ENCODE data around the gene RIPPLY1. TPM values are rescaled to one million over a fixed set of nuclear protein-coding genes. Genes with fewer than 3 reads are reported as not detected.

The RIPPLY1 gene, protein sequence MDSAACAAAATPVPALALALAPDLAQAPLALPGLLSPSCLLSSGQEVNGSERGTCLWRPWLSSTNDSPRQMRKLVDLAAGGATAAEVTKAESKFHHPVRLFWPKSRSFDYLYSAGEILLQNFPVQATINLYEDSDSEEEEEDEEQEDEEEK
- not detected for total RNA-seq

DNA sequence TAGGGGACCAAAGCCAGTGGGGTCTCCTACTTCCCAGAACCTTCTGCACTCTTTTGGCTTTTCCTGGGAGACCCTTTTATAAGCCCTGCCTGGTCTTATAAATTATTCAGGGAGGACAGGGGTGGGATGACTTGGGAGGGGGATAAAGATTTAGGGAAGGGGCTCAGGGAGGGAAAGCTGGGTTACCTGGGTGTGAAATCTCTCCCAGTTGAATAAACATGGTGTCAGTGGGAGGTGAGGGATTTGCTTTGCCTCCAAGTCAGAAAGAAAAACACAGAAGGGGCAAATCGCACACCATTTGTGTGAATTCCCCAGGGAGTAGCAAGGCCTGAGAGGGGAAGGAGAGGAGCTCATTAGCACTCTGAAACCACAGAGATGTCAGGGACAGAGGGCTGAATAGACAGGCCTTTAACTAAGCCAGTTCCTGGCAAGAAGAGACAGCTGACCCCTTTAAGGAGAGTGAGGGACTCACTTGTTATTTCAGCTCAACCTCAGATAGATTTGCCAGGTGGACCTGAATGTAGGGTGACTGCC lies at the start of gene RIPPLY1:
Gene RIPPLY1 (minus strand): TSS at position 51 of the 534 bp plus-strand sequence. CDS start 54 bp downstream, outside the sequence.
- Mint-ChIP-seq H3K4me3 (no peak within 1 kb of the TSS), H3K4me1 (ENCODE audit: low read depth) (no peaks in the 10 kb centered on the region), H3K36me3 (ENCODE audit: insufficient read depth) (no peaks in the 10 kb centered on the region), H3K9me3 (no peaks in the 10 kb centered on the region), H3K27me3 (ENCODE audit: low read depth) (no peaks in the 10 kb centered on the region)
- no peak for ATAC-seq
- no peak for DNase-seq

DNA sequence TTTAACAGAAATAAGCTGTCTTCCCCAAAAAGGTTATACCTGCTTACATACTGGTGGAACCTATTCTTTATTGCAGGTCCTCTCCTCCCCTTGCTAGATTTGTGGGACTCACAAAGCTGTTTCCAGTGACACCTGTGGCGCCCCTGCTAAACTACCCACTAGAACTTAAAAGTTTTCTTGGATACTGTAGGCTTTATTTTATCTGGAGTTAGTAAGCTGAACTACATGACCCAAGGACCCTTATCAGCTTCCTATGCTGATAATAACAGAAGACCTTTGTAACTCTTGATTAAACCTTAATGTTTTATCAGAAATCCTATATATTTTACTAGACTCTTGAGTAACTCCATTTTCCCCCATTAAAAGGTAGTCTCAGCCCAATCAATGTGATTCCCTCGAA lies 49.4 kb upstream of the RIPPLY1 start:
- no peaks in the 10 kb centered on the region for H3K4me1 Mint-ChIP-seq (ENCODE audit: low read depth)
- peaks cover 5% of the 10 kb centered on the region for H3K36me3 Mint-ChIP-seq (ENCODE audit: insufficient read depth)
- H3K9me3 Mint-ChIP-seq = no peaks in the 10 kb centered on the region
- no peak for ATAC-seq
- DNase-seq = no peak
- no peaks in the 10 kb centered on the region for H3K27me3 Mint-ChIP-seq (ENCODE audit: low read depth)
- H3K4me3 Mint-ChIP-seq = no peak overlapping the region

DNA sequence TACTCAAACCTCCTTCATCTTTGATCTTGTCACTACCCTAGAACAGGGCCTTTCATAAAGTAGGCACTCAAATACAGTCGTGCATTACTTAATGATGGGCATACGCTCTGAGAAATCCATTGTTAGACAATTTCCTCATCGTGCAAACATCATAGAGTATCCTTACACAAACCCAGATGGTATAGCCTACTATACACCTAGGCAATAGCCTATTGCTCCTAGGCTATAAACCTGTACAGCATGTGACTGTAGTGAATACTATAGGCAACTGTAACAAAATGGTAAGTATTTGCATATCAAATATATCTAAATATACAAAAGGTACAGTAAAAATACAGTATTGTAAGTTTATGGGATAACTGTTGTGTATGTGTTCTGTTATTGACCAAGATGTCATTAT lies 48.9 kb upstream of the RIPPLY1 start:
- Mint-ChIP-seq H3K4me1 (ENCODE audit: low read depth) (no peaks in the 10 kb centered on the region), H3K27me3 (ENCODE audit: low read depth) (no peaks in the 10 kb centered on the region), H3K4me3 (no peak overlapping the region), H3K9me3 (no peaks in the 10 kb centered on the region), H3K36me3 (ENCODE audit: insufficient read depth) (peaks cover 5% of the 10 kb centered on the region)
- ATAC-seq (no peak), DNase-seq (no peak)

DNA sequence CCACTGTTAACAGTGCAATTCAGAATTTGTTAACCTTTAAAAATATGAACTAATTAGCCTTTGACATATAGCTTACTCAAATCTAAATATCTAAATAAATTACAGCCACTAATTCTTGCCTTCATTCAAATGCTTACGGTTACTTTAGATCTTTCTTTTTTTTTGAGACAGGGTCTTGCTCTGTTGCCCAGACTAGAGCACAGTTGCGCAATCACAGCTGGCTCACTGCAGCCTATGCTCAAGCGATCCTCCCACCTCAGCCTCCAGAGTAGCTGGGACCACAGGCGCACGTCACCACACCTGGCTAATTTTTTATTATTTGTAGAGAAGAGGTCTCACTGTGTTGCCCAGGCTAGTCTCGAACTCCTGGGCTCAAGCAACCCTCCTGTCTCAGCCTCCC lies 48.1 kb upstream of the RIPPLY1 start:
- no peaks in the 10 kb centered on the region for H3K9me3 Mint-ChIP-seq
- H3K4me3 Mint-ChIP-seq = no peak overlapping the region
- DNase-seq = no peak
- no peaks in the 10 kb centered on the region for H3K4me1 Mint-ChIP-seq (ENCODE audit: low read depth)
- H3K27me3 Mint-ChIP-seq (ENCODE audit: low read depth) = no peaks in the 10 kb centered on the region
- peaks cover 5% of the 10 kb centered on the region for H3K36me3 Mint-ChIP-seq (ENCODE audit: insufficient read depth)
- ATAC-seq = no peak

DNA sequence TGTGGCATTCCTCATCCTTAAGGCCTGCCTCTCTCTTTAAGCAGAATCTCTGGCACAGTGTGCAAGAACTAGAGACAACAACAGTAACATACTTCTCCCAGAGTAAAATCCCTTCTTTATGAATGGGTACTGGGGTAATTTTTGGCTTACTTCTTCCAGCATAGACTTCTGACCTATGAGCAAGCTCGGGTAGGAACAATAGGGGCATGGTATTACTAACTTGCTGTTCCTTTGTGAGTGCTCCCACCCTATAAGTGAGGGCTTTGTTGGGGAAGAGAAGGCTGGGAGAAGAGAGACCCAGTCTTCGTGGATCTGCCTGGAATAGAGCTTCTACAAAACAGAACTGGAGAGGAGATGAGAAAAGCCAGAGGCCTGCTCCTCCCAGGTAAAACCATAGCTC lies 47.2 kb upstream of the RIPPLY1 start:
- no peaks in the 10 kb centered on the region for H3K4me1 Mint-ChIP-seq (ENCODE audit: low read depth)
- ATAC-seq (no peak), DNase-seq (no peak)
- H3K27me3 Mint-ChIP-seq (ENCODE audit: low read depth) = no peaks in the 10 kb centered on the region
- no peaks in the 10 kb centered on the region for H3K9me3 Mint-ChIP-seq
- peaks cover 4% of the 10 kb centered on the region for H3K36me3 Mint-ChIP-seq (ENCODE audit: insufficient read depth)
- H3K4me3 Mint-ChIP-seq = no peak overlapping the region

DNA sequence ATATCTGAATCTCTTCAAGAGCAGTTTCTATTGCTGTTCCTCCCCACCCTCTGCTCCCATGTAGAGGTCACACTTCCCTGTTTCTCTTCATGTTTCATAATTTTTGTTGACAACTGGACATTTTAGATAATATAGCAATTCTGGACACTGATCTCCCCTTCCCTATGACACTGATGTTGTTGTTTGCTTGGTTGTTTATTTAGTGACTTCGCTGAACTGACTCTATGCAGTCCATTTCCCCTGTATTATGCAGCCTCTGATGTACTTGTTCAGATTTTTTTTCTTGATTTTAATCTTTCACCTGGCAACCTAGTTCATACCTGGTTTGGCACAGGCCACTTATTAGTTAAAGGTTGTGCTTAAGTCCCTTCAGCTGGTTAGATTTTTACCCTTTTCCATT lies 46.2 kb upstream of the RIPPLY1 start:
- DNase-seq = no peak
- Mint-ChIP-seq H3K4me3 (no peak overlapping the region), H3K4me1 (ENCODE audit: low read depth) (no peaks in the 10 kb centered on the region), H3K36me3 (ENCODE audit: insufficient read depth) (peaks cover 7% of the 10 kb centered on the region), H3K27me3 (ENCODE audit: low read depth) (no peaks in the 10 kb centered on the region), H3K9me3 (no peaks in the 10 kb centered on the region)
- no peak for ATAC-seq

DNA sequence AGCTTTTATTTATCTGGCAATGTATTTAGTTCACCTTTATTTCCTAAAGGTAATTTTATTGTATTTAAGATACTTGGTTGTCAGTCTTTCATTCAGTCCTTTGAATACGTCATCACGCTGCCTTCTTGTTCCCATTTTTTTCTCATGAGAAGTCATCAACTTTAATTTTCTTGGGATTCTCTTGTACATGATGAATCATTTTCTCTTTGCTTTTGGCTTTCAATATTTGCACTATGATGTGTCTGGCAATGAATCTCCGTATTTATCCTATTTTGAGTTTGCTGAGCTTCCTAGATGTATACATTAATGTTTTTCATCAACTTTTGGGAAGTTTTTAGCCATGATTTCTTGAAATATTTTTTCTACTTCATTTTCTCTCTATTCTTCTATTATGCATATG lies 45.5 kb upstream of the RIPPLY1 start:
- no peak overlapping the region for H3K4me3 Mint-ChIP-seq
- no peaks in the 10 kb centered on the region for H3K4me1 Mint-ChIP-seq (ENCODE audit: low read depth)
- H3K9me3 Mint-ChIP-seq = no peaks in the 10 kb centered on the region
- ATAC-seq (no peak), DNase-seq (no peak)
- H3K36me3 Mint-ChIP-seq (ENCODE audit: insufficient read depth) = peaks cover 7% of the 10 kb centered on the region
- no peaks in the 10 kb centered on the region for H3K27me3 Mint-ChIP-seq (ENCODE audit: low read depth)

DNA sequence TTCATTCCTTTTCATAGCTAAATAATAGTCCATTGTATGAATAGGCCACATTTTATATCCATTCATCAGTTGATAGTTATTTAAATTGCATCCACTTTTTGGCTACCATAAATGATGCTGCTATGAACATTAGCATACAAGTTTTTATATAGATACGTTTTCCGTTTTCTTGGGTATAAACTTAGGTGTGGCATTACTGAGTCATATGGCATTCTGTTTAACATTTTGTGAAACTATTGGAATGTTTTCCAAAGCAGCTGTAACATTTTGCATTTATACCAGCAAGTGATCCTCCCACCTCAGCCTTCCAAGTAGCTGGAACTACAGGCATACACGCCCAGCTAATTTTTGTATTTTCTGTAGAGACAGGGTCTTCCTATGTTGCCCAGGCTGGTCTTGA lies 43.3 kb upstream of the RIPPLY1 start:
- Mint-ChIP-seq H3K4me1 (ENCODE audit: low read depth) (no peaks in the 10 kb centered on the region), H3K36me3 (ENCODE audit: insufficient read depth) (peaks cover 17% of the 10 kb centered on the region), H3K9me3 (no peaks in the 10 kb centered on the region), H3K27me3 (ENCODE audit: low read depth) (no peaks in the 10 kb centered on the region), H3K4me3 (no peak overlapping the region)
- ATAC-seq (no peak), DNase-seq (no peak)

DNA sequence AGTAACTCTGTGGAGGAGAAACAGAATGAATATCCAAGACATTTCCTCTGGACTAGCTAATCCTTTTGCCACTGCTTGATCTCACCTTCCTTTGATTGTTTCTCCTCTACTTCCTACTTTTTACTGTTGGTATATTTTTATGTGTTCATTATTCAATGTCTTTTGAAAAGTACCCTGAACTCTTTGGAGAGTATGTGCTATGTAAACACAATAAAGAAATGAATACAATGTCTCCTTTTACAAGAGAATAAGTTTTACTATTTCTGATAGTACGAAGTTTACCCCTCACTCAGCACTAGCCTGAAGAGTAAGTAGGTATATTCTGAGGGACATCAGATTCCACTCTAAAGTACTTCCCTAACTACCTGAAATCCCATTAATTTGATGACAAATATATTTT lies 36.9 kb upstream of the RIPPLY1 start:
- ATAC-seq = no peak
- Mint-ChIP-seq H3K36me3 (ENCODE audit: insufficient read depth) (peaks cover 14% of the 10 kb centered on the region), H3K9me3 (no peaks in the 10 kb centered on the region), H3K4me1 (ENCODE audit: low read depth) (no peaks in the 10 kb centered on the region), H3K27me3 (ENCODE audit: low read depth) (no peaks in the 10 kb centered on the region), H3K4me3 (no peak overlapping the region)
- DNase-seq = no peak

DNA sequence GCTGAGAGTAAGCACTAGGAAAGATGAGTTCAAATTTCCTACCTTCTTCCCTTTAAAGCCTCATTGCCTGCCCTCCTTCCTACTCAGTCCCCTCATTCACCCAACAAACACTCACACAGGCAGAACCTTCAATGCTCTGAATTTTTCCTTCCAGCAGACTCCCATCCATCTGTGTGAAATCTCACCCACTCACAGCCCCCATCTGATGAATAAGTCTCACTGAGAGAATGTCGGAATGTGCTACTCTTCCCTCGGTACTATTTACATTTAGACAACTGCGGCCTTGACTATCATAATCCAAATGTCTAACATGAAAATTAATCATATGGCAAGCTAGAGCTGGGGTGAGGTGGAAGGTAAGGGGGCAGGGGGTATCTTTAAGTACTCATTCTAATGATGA lies 36.4 kb upstream of the RIPPLY1 start:
- no peaks in the 10 kb centered on the region for H3K27me3 Mint-ChIP-seq (ENCODE audit: low read depth)
- no peaks in the 10 kb centered on the region for H3K9me3 Mint-ChIP-seq
- no peak overlapping the region for H3K4me3 Mint-ChIP-seq
- no peaks in the 10 kb centered on the region for H3K4me1 Mint-ChIP-seq (ENCODE audit: low read depth)
- H3K36me3 Mint-ChIP-seq (ENCODE audit: insufficient read depth) = peaks cover 11% of the 10 kb centered on the region
- ATAC-seq (no peak), DNase-seq (no peak)

DNA sequence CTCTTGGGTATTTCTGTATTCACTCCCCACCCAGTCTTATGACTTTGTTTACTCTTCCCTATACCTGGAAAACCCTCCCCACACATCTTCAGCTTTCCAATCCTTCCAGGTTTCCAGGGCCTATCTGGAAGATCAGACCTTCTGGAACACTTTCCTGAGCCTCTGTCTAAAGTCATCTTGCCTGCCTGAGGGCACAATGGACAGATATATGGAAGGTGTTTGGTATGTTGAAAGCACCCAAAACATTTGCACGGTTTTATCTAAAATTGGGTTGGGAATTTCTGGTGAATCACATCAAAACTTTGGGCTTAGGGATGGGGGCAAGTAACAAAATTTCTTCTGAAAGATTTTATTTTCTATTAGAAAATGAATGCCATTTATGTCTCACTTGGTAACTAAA lies 33.1 kb upstream of the RIPPLY1 start:
- H3K27me3 Mint-ChIP-seq (ENCODE audit: low read depth) = no peaks in the 10 kb centered on the region
- peaks cover 8% of the 10 kb centered on the region for H3K4me1 Mint-ChIP-seq (ENCODE audit: low read depth)
- no peaks in the 10 kb centered on the region for H3K36me3 Mint-ChIP-seq (ENCODE audit: insufficient read depth)
- ATAC-seq (no peak), DNase-seq (no peak)
- H3K9me3 Mint-ChIP-seq = no peaks in the 10 kb centered on the region
- H3K4me3 Mint-ChIP-seq = no peak overlapping the region

DNA sequence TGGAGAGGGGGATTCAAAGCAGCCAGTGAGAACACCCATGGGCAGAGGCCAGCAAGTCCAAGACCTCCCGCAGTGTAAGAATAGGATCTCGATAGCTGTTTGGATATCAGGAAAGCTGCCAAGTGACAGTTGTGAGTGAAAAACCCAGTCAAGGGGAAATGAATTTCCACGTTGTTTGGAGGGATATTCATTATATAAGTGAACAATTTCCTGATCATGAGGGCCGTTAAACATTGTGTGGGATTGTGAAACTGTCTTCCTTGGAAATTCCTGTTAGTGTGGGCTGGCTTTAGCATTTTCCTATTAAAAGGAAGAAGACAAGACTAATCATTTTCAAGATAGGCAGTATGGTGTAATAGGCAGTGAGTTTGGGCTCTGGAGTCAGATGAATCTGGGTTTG lies 32.0 kb upstream of the RIPPLY1 start:
- no peak overlapping the region for H3K4me3 Mint-ChIP-seq
- H3K36me3 Mint-ChIP-seq (ENCODE audit: insufficient read depth) = no peaks in the 10 kb centered on the region
- ATAC-seq (no peak), DNase-seq (no peak)
- H3K9me3 Mint-ChIP-seq = no peaks in the 10 kb centered on the region
- H3K27me3 Mint-ChIP-seq (ENCODE audit: low read depth) = no peaks in the 10 kb centered on the region
- H3K4me1 Mint-ChIP-seq (ENCODE audit: low read depth) = peaks cover 8% of the 10 kb centered on the region

DNA sequence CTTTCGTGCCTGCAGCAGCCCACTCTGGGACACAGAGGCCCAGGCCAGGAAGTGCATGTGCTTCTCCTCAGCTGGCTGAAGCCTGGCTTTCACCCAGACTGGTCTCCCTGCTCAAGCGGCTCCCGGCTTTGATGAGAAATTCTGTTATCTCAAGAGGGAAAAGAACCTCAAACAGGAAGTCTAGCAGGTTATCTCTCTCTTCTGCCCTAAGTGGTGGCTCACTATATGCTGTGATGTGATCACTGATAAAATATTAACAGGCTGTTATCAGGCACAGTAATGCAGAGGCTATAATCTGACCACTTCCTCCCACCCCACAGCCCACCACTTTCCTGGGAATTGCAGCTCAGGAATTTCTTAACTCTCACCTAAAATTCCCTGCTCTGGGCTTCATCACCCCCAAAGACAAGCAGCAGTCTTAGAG lies 30.4 kb upstream of the RIPPLY1 start:
- ATAC-seq (no peak), DNase-seq (no peak)
- Mint-ChIP-seq H3K4me1 (ENCODE audit: low read depth) (peaks cover 8% of the 10 kb centered on the region), H3K4me3 (no peak overlapping the region), H3K36me3 (ENCODE audit: insufficient read depth) (no peaks in the 10 kb centered on the region), H3K27me3 (ENCODE audit: low read depth) (no peaks in the 10 kb centered on the region), H3K9me3 (no peaks in the 10 kb centered on the region)

DNA sequence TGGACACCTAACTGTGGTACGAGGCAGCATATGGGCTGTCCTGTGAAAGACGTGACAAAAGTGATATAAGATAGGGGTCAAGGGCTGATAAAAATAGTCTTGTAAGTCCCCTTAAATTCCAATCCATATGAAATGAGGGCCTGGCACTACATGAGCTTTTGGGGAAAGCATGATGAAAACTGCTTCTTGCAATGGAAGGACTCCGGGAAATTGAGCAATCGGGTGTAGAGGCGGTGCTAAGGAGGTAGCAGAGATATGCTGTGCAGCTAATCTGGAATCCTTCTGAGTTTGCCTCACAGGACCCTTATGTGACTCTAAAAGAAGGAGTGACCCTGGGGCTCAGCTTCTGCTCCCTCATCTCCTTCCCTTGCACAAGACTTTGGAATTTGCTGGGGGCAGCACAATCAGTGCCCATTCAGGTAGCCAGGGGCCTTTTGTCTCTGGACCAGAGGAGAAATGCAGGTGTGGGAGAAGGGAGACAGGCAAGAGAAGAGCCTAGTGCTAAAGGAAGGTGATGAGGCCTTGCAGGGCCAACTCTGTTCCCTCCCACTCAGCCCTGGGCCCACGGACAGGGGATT lies 29.9 kb upstream of the RIPPLY1 start:
- no peaks in the 10 kb centered on the region for H3K27me3 Mint-ChIP-seq (ENCODE audit: low read depth)
- no peaks in the 10 kb centered on the region for H3K9me3 Mint-ChIP-seq
- ATAC-seq (no peak), DNase-seq (no peak)
- peaks cover 8% of the 10 kb centered on the region for H3K4me1 Mint-ChIP-seq (ENCODE audit: low read depth)
- no peaks in the 10 kb centered on the region for H3K36me3 Mint-ChIP-seq (ENCODE audit: insufficient read depth)
- H3K4me3 Mint-ChIP-seq = no peak overlapping the region

DNA sequence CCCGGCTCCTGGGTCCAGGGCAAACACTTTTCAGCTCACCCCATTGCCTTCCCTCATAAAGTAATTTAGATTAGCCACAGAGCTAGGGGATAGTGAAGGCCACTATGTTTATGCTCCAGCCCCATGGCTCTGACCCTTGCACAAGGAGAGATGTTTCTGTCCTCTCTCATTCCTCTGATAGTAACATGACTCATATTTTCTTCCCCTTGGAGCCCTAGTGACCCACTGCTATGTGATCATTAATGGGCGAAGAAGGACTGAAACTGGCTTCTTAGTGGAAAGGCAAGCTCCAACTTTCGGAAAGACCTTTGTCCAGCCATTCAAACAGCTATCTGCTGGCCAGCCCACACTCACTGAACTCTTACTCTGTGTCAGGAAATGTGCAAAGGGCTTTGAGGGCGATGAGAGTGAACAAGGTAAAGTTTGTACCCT lies 29.4 kb upstream of the RIPPLY1 start:
- Mint-ChIP-seq H3K4me1 (ENCODE audit: low read depth) (peaks cover 8% of the 10 kb centered on the region), H3K27me3 (ENCODE audit: low read depth) (no peaks in the 10 kb centered on the region), H3K36me3 (ENCODE audit: insufficient read depth) (no peaks in the 10 kb centered on the region), H3K9me3 (no peaks in the 10 kb centered on the region), H3K4me3 (no peak overlapping the region)
- DNase-seq (no peak), ATAC-seq (no peak)

All from activated T-cell treated with anti-CD3 and anti-CD28 coated beads, Interleukin-2, amount 50 U/mL, for 4 hours (primary cell).